HCT116 (cell line): Measurements from ENCODE around the gene FANCD2OS.

Experiments used
- ATF3 ChIP-seq: IDR thresholded peaks from 2 replicates; pipeline ENCODE4 v1.6.1; 2012
- CTCF ChIP-seq, 3 experiments: fragments of 200-600 bp in 1 of 3; sonication (generic) in 1 of 3; IDR thresholded peaks in 2 of 3; conservative IDR thresholded peaks in 1 of 3; 2 replicates each; pipeline ENCODE4 v1.5.1; 2012 to 2017; ENCODE audit warnings: low read depth in 2 of 3, low read length in 2 of 3, antibody characterized with exemption in 1 of 3, borderline replicate concordance in 1 of 3, control low read depth in 1 of 3, mild to moderate bottlenecking in 1 of 3, mixed read lengths in 1 of 3, mixed run types in 1 of 3, moderate library complexity in 1 of 3; ENCODE audit not compliant: insufficient read depth in 1 of 3
- ELF1 ChIP-seq: IDR thresholded peaks from 2 replicates; pipeline ENCODE4 v1.6.1; 2012; ENCODE audit warnings: low read depth, borderline replicate concordance
- EZH2phosphoT487 ChIP-seq: fragments of 200-600 bp; IDR thresholded peaks from 2 replicates; pipeline ENCODE4 v1.6.1; 2018; ENCODE audit warnings: antibody characterized with exemption, borderline replicate concordance
- FOSL1 ChIP-seq: IDR thresholded peaks from 2 replicates; pipeline ENCODE4 v1.6.1; 2012; ENCODE audit warnings: low read depth
- MAX ChIP-seq: IDR thresholded peaks from 2 replicates; pipeline ENCODE4 v1.6.1; 2012
- POLR2A ChIP-seq: IDR thresholded peaks from 2 replicates; pipeline ENCODE4 v1.7.0; 2011; ENCODE audit warnings: borderline replicate concordance; ENCODE audit not compliant: insufficient read depth, insufficient read length; ENCODE audit errors: extremely low read depth
- POLR2AphosphoS5 ChIP-seq: IDR thresholded peaks from 2 replicates; pipeline ENCODE4 v1.6.1; 2011; ENCODE audit warnings: mild to moderate bottlenecking, low read depth, low read length, moderate library complexity
- REST ChIP-seq: IDR thresholded peaks from 2 replicates; pipeline ENCODE4 v1.6.1; 2012; ENCODE audit warnings: low read depth
- SRF ChIP-seq: IDR thresholded peaks from 2 replicates; pipeline ENCODE4 v1.6.1; 2012; ENCODE audit warnings: low read depth
- YY1 ChIP-seq: IDR thresholded peaks from 2 replicates; pipeline ENCODE4 v1.6.1; 2011; ENCODE audit warnings: low read length, low read depth, moderate library complexity, mild to moderate bottlenecking; ENCODE audit not compliant: insufficient replicate concordance; ENCODE audit errors: extremely low read depth
- ZBTB33 ChIP-seq: IDR thresholded peaks from 2 replicates; pipeline ENCODE4 v1.6.1; 2011; ENCODE audit warnings: mild to moderate bottlenecking, low read length, moderate library complexity; ENCODE audit not compliant: insufficient replicate concordance; ENCODE audit errors: extremely low read depth

- TF ChIP-seq ATF3 (no peak), CTCF (IDR thresholded peaks at IDR 0.05 in 2 of 3, conservative IDR thresholded peaks at IDR 0.05 in 1 of 3; ENCODE audit: borderline replicate concordance in 1 of 3, insufficient read depth in 1 of 3, low read depth in 2 of 3, low read length in 2 of 3) (no peak), POLR2A (no peak), ZBTB33 (no peak), FOSL1 (no peak), EZH2phosphoT487 (no peak), POLR2AphosphoS5 (no peak), MAX (no peak), ELF1 (no peak), SRF (no peak), YY1 (no peak), REST (no peak)
These were observed 41.2 kb upstream of the FANCD2OS start for GRCh38 chr3:10149226-10149625.
